Epithelial cell of proximal tubule (primary cell): ENCODE results near the gene P3H4. TPM values are rescaled to one million over a fixed set of nuclear protein-coding genes. Genes with fewer than 3 reads are reported as not detected.
"Not testable (repeated sequence)": the region's sequence is repeated elsewhere in the genome, so short reads cannot be mapped to it uniquely, and the experiment has no call there.

ENCODE experiments used
- DNase-seq: peaks from one replicate; pipeline ENCODE4 v3.0.0-alpha.2; 2011; ENCODE audit warnings: low read depth
- H3K4me3 ChIP-seq: 2 replicates; pipeline ENCODE4 v1.5.1; 2011; ENCODE audit warnings: low read depth, mild to moderate bottlenecking, low read length
- CTCF ChIP-seq: conservative IDR thresholded peaks from 2 replicates; pipeline ENCODE4 v1.5.1; 2012; ENCODE audit warnings: low read depth, mild to moderate bottlenecking, low read length
- total RNA-seq: library from RNA; depleted of rRNA; stranded (reverse); fragments of >200 nt; gene quantifications from 2 replicates; pipeline ENCODE4 v1.2.3, GENCODE V29; 2015

Gene P3H4
- total RNA-seq, 1 donor from 2014 or later = 55.5 TPM

DNA sequence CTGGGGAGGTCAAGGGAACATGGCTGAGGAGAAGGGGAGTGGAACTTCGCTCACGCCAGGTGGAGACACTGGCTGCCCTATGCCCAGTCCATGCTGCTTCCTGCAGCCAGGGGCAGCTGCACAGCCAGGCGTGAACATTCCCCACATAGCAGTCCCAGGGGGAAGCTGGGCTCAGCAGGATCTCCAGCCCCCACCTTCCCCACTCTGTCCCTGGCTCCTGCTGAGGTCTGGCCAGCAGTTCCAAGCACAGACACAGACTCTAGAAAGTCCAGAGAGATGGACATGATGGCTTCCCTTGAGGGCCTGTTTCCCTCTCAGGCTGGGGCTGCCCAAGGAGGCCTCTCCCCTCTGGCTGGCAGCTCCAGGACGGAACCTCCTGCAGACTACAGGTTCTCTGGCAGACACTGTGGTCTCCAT lies 34.6 kb downstream of the P3H4 start:
- no peak overlapping the region for H3K4me3 ChIP-seq
- peak; percentile 58 for DNase-seq
- peak; percentile 70 for TF ChIP-seq CTCF

DNA sequence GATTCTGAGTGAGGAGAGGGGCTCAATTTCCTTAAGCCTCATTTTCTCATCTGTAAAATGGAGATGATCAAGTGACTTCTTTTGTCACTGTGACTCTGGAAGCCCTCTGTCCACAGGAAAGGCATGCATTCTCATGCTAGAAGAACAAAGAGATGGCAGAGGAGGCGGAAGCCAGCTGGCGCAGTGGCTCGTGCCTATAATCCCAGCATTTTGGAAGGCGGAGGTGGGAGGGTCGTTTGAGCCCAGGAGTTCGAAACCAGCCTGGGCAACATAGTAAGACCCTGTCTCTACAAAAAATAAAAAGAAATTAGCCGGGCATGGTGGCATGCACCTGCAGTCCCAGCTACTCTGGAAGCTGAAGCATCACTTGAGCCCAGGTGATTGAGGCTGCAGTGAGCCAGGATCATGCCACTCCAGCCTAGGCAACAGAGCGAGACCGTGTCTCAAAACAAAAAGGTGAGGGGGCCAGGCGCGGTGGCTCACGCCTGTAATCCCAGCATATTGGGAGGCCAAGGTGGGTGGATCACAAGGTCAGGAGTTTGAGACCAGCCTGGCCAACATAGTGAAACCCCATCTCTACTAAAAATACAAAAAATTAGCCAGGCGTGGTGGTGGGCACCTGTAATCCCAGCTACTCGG lies 35.4 kb downstream of the P3H4 start:
- H3K4me3 ChIP-seq, DNase-seq: not testable (repeated sequence)

- no peak overlapping the region for H3K4me3 ChIP-seq
- DNase-seq = no peak
- no peak for TF ChIP-seq CTCF
Measured at GRCh38 chr17:41775394-41776226, 36.1 kb downstream of the P3H4 start.

GRCh38 chr17:41773731-41774193 lies 38.0 kb downstream of the P3H4 start:
- H3K4me3 ChIP-seq = no peak overlapping the region
- no peak for DNase-seq

DNA sequence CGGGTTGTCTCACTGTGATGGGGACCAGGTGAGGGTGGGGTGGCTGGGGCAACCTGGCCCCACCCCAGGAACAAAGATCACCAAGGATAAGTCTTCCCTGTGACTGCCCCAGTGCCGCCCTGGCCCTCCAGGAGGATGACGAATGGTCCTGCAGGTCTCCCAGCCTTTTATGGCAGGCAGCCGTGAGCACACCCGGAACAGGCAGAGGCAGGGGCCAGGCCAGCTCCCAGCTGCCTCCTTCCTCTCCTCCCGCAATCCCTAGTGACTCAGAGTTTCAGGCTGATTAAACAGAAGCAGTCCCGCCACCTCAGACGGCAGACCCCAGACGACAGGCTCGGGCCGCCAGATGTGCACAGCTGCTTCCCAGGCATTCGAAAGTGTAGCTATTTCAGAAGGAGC lies 38.6 kb downstream of the P3H4 start:
- no peak for TF ChIP-seq CTCF
- DNase-seq = peak; percentile 45
- H3K4me3 ChIP-seq = no peak overlapping the region

More at GRCh38 chr17:41773731-41774193, 38.0 kb downstream of the P3H4 start:
- TF ChIP-seq CTCF = no peak

DNA sequence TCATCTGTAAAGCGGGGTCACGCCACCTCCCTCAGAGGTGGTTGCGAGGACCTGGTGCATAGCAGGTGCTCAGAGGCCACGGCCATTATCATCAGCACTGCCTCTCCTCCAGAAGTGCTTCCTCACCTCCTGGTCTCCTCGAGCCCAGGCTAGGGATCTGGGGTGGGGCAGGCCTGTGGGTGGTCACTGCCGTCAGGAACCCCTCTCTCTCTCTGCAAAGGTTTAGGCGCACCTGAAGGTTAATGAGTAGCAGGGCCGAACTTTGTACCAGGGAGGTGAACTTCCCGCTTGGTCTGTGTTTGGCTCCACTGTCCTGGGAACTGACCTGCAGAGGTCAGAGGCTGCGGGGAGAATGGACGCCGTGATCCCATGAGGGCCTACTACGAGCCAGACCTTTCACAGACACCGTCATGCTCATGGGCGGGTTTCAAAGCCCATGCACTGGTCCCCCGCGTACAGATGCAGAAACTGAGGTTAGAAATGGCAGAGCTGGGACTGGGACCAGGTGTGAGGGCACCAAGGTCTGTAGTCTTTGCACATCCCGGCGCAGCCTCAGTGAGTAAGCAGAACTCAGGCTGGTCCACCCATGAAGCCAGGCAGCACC lies 39.1 kb downstream of the P3H4 start:
- no peak for DNase-seq
- no peak overlapping the region for H3K4me3 ChIP-seq
- no peak for TF ChIP-seq CTCF

DNA sequence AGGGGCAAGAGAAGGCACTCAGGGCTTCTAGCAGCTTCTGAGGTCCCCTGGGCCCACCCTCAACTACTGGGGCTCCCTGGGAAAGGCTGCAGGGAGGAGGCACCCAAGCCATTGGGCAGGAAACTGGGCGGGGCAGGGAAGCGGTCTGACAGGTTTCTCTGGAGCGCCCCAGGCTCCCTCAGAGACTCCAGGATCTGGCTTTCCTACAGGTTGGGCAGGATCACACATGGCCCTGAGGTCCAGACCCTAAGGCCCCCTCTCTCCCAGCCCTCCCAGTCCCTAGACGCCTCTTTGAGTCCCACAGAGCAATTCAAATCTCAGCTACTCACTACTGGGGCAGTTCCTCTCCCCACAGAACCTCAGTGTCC lies 39.5 kb downstream of the P3H4 start:
- no peak for TF ChIP-seq CTCF
- no peak for DNase-seq
- H3K4me3 ChIP-seq = no peak overlapping the region
